ENCODE results near the gene MTA1.

The MTA1 gene

GRCh38 chr14:105389534-105389933 is 30.1 kb upstream of the MTA1 start:
- TF ChIP-seq CTCF (IDR thresholded peaks at IDR 0.05; ENCODE audit: insufficient read depth, low read length, missing control alignments) = no peak
- ChIA-PET POLR2A (no interaction called here), CTCF (interaction anchor here (0.8 to 1.3 kb wide), 5 partner anchors 10 to 46 kb away, joined by 3 to 6 read pairs (median 4); no protein-coding TSS in a partner anchor)
- no peak overlapping the region for H3K4me3 ChIP-seq (ENCODE audit: low read depth, low read length)
- no peak for DNase-seq (ENCODE audit: low read depth, low spot score)

GRCh38 chr14:105389976-105390848 is 29.4 kb upstream of the MTA1 start:
- no peak for DNase-seq (ENCODE audit: low read depth, low spot score)
- TF ChIP-seq CTCF (IDR thresholded peaks at IDR 0.05; ENCODE audit: insufficient read depth, low read length, missing control alignments) = no peak
- CTCF ChIA-PET = interaction anchor here (0.8 to 1.3 kb wide), 4 partner anchors 9 to 46 kb away, joined by 3 to 5 read pairs (median 4); no protein-coding TSS in a partner anchor
- no peak overlapping the region for H3K4me3 ChIP-seq (ENCODE audit: low read depth, low read length)
- POLR2A ChIA-PET = no interaction called here

- CTCF ChIA-PET = interaction anchor here (1.3 kb wide), 1 partner anchor 20 kb away, joined by 5 read pairs; no protein-coding TSS in a partner anchor
- DNase-seq (ENCODE audit: low read depth, low spot score) = no peak
- TF ChIP-seq CTCF (IDR thresholded peaks at IDR 0.05; ENCODE audit: insufficient read depth, low read length, missing control alignments) = no peak
- no peak overlapping the region for H3K4me3 ChIP-seq (ENCODE audit: low read depth, low read length)
- POLR2A ChIA-PET = no interaction called here
These were observed 28.7 kb upstream of the MTA1 start for GRCh38 chr14:105390849-105391500.

- DNase-seq (ENCODE audit: low read depth, low spot score) = no peak
- no peak overlapping the region for H3K4me3 ChIP-seq (ENCODE audit: low read depth, low read length)
- POLR2A ChIA-PET = no interaction called here
- CTCF ChIA-PET = interaction anchor here (1.5 kb wide), 1 partner anchor 89 kb away, joined by 4 read pairs; no protein-coding TSS in a partner anchor
- TF ChIP-seq CTCF (IDR thresholded peaks at IDR 0.05; ENCODE audit: insufficient read depth, low read length, missing control alignments) = no peak
These were observed 28.1 kb upstream of the MTA1 start for GRCh38 chr14:105391541-105391940.

- no peak overlapping the region for H3K4me3 ChIP-seq (ENCODE audit: low read depth, low read length)
- DNase-seq (ENCODE audit: low read depth, low spot score) = no peak
- no peak for TF ChIP-seq CTCF (IDR thresholded peaks at IDR 0.05; ENCODE audit: insufficient read depth, low read length, missing control alignments)
- POLR2A ChIA-PET = no interaction called here
- CTCF ChIA-PET = interaction anchor here (1.5 kb wide), 1 partner anchor 89 kb away, joined by 4 read pairs; no protein-coding TSS in a partner anchor
These were observed 27.2 kb upstream of the MTA1 start for GRCh38 chr14:105392131-105393090.
